Pancreas (tissue), 10 donors: ENCODE results near the gene AKAP9. TPM values are rescaled to one million over a fixed set of nuclear protein-coding genes. Genes with fewer than 3 reads are reported as not detected.

ENCODE experiments used
- ATAC-seq, 4 donors: fragments of 200-7000 bp; cut with Tn5 transposase; one replicate each; pipeline versions ENCODE4 v1.8.0 to v1.9.1; 2020; ENCODE audit warnings: mild to moderate bottlenecking in 4 of 4, moderate library complexity in 4 of 4
- DNase-seq, 6 donors: peaks; one replicate each; pipeline ENCODE4 v3.0.0-alpha.2; 2020
- FAIRE-seq: peaks from 2 replicates; lab custom pipeline; 2012; peaks lifted over from hg19 to GRCh38; lab: Jason Lieb, UNC
- H3K27ac ChIP-seq, 4 donors: fragments of 200-600 bp; sonication (generic); 1 replicate in 3 of 4; 2 replicates in 1 of 4; pipeline versions ENCODE4 v1.5.0 to v1.8.0; 2020
- H3K27me3 ChIP-seq, 4 donors: fragments of 200-600 bp; one replicate each; pipeline ENCODE4 v1.8.0; 2021
- H3K36me3 ChIP-seq, 3 donors: fragments of 200-600 bp; sonication (generic) in 1 of 3; one replicate each; pipeline versions ENCODE4 v1.5.0 to v1.8.0; 2020 to 2021
- H3K4me1 ChIP-seq, 3 donors: fragments of 200-600 bp; one replicate each; pipeline ENCODE4 v1.8.0; 2021
- H3K4me3 ChIP-seq, 4 donors: fragments of 200-600 bp; sonication (generic) in 2 of 4; one replicate each; pipeline versions ENCODE4 v1.5.0 to v1.8.0; 2020 to 2021
- H3K9me3 ChIP-seq, 4 donors: fragments of 200-600 bp; one replicate each; pipeline ENCODE4 v1.8.0; 2021
- CTCF ChIP-seq, 4 donors: fragments of 200-600 bp; sonication (generic) in 3 of 4; IDR thresholded peaks; one replicate each; pipeline versions ENCODE4 v1.5.0 to v1.8.0; 2021; ENCODE audit warnings: antibody characterized with exemption in 4 of 4
- WGBS, 2 donors: extraction: QIAGEN DNeasy Blood & Tissue Kit; methylation state at CpG; one replicate each; pipeline ENCODE4 v1.1.7; 2013; 5-methylcytosine and 5-hydroxymethylcytosine counted together
- intact Hi-C, 3 donors: fragments of 100-400 bp; cut with DNase I; formaldehyde crosslinking; loops; one replicate each; pipeline versions ENCODE4 v1.11.1 to v1.14.2; 2022
- polyA plus RNA-seq, 2 donors: library from polyadenylated mRNA; stranded (reverse); fragments of 200-250 nt; gene quantifications; one replicate each; pipeline ENCODE4 v1.2.3, GENCODE V29; 2013
- total RNA-seq, 6 donors: library from RNA; stranded (reverse); fragmentation: NEBNext Ultra II Directional in 4 of 6; extraction: Animal tissue kit (Norgen Biotek cat#: 25700) in 4 of 6; gene quantifications; one replicate each; pipeline versions ENCODE4 v1.2.1 to v1.2.4, GENCODE V29; 2021 to 2023
- donor health status: healthy with polysubstance abuse.
- donor health status: DM: no; HTN: no; CAD: no; lungs with moderate emphysema.
- donor health status: DM: no; HTN: no; CAD: no.
- donor health status: control.
- donor health status: control.
- donor health status: Bipolar disorder and iron deficiency.
- donor health status: DM: yes; HTN: yes; CAD: no.
- donor health status: DM: no; HTN: no; CAD: no.
- donor health status: DM: no; HTN: no; CAD: no.
- donor health status: DM: yes; HTN: yes; CAD: no.

Gene AKAP9
- total and polyA plus RNA-seq, 8 donors, result 17.8 to 60.4 (median 42.8) TPM

GRCh38 chr7:92052684-92053083 is 112.0 kb downstream of the AKAP9 start:
- Histone ChIP-seq H3K27ac (no peak overlapping the region), H3K4me3 (no peak overlapping the region), H3K36me3 (peaks cover 0 to 20% (median 0%) of the 10 kb centered on the region in 3 donors), H3K27me3 (no peaks in the 10 kb centered on the region), H3K9me3 (no peaks in the 10 kb centered on the region), H3K4me1 (peaks cover 8 to 22% (median 21%) of the 10 kb centered on the region in 3 donors)
- ATAC-seq (no peak), DNase-seq (no peak), FAIRE-seq (no peak)
- 74 to 77% methylated on average over 3 of the region's 3 CpGs for WGBS, 2 donors
- TF ChIP-seq CTCF (IDR thresholded peaks at IDR 0.05), result no peak
- intact Hi-C loops, result no loop called here

- WGBS, 2 donors, result 52 to 53% methylated on average over 2 of the region's 2 CpGs
- peaks cover 10 to 29% (median 28%) of the 10 kb centered on the region in 3 donors for H3K4me1 ChIP-seq
- H3K4me3 ChIP-seq, result no peak overlapping the region
- no peaks in the 10 kb centered on the region for H3K9me3 ChIP-seq
- peaks cover 0 to 16% (median 0%) of the 10 kb centered on the region in 3 donors for H3K36me3 ChIP-seq
- no peak for TF ChIP-seq CTCF (IDR thresholded peaks at IDR 0.05)
- ATAC-seq (peak in 1 of 4 donors; percentile 23), FAIRE-seq (no peak), DNase-seq (no peak)
- H3K27me3 ChIP-seq, result no peaks in the 10 kb centered on the region
- no peak overlapping the region for H3K27ac ChIP-seq
- intact Hi-C loops, result no loop called here
These were observed 112.7 kb downstream of the AKAP9 start for GRCh38 chr7:92053312-92053711.

GRCh38 chr7:92056286-92056685 is 115.6 kb downstream of the AKAP9 start:
- Histone ChIP-seq H3K27ac (peak overlapping the region in 2 of 4 donors; percentile 24 to 54), H3K9me3 (no peaks in the 10 kb centered on the region), H3K4me3 (no peak overlapping the region), H3K36me3 (peaks cover 0 to 6% (median 0%) of the 10 kb centered on the region in 3 donors), H3K4me1 (peaks cover 32 to 53% (median 43%) of the 10 kb centered on the region in 3 donors), H3K27me3 (no peaks in the 10 kb centered on the region)
- TF ChIP-seq CTCF (IDR thresholded peaks at IDR 0.05), result no peak
- ATAC-seq (peak in 1 of 4 donors; percentile 14), FAIRE-seq (no peak), DNase-seq (no peak)
- intact Hi-C loops, result no loop called here
- 15 to 16% methylated on average over 1 of the region's 1 CpG for WGBS, 2 donors

- H3K36me3 ChIP-seq, result peaks cover 0 to 6% (median 0%) of the 10 kb centered on the region in 3 donors
- peak in 2 of 6 donors; percentile 13 to 30 for DNase-seq
- H3K9me3 ChIP-seq, result no peaks in the 10 kb centered on the region
- H3K27me3 ChIP-seq, result no peaks in the 10 kb centered on the region
- intact Hi-C loops, result no loop called here
- no peak for FAIRE-seq
- H3K4me3 ChIP-seq, result peak overlapping the region in 1 of 4 donors; percentile 2
- peak overlapping the region in 3 of 4 donors; percentile 23 to 54 (median 24) for H3K27ac ChIP-seq
- WGBS, 2 donors, result 10 to 13% methylated on average over 2 of the region's 2 CpGs
- ATAC-seq, result peak; percentile 63 to 78 (median 76)
- no peak for TF ChIP-seq CTCF (IDR thresholded peaks at IDR 0.05)
- H3K4me1 ChIP-seq, result peaks cover 32 to 53% (median 43%) of the 10 kb centered on the region in 3 donors
These were observed 116.7 kb downstream of the AKAP9 start for GRCh38 chr7:92057375-92057774.

GRCh38 chr7:92058040-92058439 is 117.4 kb downstream of the AKAP9 start:
- H3K36me3 ChIP-seq, result peaks cover 0 to 6% (median 0%) of the 10 kb centered on the region in 3 donors
- peak in 1 of 4 donors; percentile 34 for ATAC-seq
- WGBS, 2 donors, result 41 to 58% methylated on average over 5 of the region's 5 CpGs

More at GRCh38 chr7:92058040-92058439, 117.4 kb downstream of the AKAP9 start:
- peaks cover 32 to 53% (median 40%) of the 10 kb centered on the region in 3 donors for H3K4me1 ChIP-seq
- no peak for DNase-seq
- H3K9me3 ChIP-seq, result no peaks in the 10 kb centered on the region
- no peak for TF ChIP-seq CTCF (IDR thresholded peaks at IDR 0.05)
- intact Hi-C loops, result no loop called here
- no peaks in the 10 kb centered on the region for H3K27me3 ChIP-seq
- peak overlapping the region in 3 of 4 donors; percentile 23 to 54 (median 24) for H3K27ac ChIP-seq
- FAIRE-seq, result no peak
- H3K4me3 ChIP-seq, result no peak overlapping the region
